Femur (tissue), 1 donor: ENCODE results near the gene CHTOP.
A peak's percentile ranks its signal among the peaks of the same experiment; 100 is the strongest.
"Not testable (repeated sequence)": the region's sequence is repeated elsewhere in the genome, so short reads cannot be mapped to it uniquely, and the experiment has no call there.

Experiments used
- DNase-seq: peaks from one replicate; pipeline ENCODE4 v3.0.0-alpha.2; 2017

Gene CHTOP

DNA sequence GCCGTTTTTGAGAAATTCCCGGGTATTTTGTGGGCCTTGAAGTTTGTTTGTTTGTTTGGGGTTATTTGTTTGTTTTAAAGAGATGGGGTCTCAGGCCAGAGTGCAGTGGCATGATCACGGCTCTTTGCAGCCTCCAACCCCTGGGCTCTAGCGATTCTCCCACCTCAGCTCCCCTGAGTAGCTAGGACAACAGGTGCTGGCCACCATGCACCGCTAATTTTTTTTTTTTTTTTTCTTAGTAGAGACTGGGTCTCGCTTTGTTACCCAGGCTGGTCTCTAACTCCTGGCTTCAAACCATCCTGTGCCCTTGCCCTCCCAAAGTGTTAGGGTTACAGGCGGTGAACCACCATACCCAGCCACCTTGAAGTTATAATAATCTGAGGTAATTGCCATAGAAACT, 2.0 kb downstream of the CHTOP start:
- DNase-seq, result no peak

DNA sequence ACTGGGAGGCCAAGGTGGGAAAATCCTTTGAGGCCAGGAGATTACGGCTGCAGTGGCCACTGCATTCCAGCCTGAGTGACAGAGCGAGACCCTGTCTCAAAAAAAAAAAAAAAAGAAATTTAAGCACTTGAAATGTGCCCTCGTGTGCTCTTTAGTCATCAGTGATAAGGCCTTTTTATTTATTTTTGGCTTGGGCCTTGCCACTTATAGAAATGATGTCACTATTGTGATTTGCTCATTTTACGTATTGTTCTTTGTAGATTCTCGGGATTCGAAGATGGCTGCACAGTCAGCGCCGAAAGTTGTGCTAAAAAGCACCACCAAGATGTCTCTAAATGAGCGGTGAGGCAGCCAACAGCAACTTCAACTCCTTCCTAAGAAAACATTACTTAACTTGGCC, 2.4 kb downstream of the CHTOP start:
- DNase-seq, result no peak

DNA sequence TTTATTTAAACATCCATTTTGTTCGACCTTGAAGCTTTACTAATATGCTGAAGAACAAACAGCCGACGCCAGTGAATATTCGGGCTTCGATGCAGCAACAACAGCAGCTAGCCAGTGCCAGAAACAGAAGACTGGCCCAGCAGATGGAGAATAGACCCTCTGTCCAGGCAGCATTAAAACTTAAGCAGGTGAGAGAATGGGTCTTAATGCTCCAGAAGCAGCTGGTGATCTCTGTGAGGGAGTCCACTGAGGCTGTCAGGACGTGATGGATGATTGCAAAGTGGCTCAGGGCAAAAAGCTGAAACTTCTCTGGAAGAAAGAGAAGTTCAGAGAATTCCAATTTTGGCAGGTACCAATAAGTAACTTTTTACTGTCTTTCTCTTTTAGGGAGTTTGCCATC, 4.4 kb downstream of the CHTOP start:
- no peak for DNase-seq

DNA sequence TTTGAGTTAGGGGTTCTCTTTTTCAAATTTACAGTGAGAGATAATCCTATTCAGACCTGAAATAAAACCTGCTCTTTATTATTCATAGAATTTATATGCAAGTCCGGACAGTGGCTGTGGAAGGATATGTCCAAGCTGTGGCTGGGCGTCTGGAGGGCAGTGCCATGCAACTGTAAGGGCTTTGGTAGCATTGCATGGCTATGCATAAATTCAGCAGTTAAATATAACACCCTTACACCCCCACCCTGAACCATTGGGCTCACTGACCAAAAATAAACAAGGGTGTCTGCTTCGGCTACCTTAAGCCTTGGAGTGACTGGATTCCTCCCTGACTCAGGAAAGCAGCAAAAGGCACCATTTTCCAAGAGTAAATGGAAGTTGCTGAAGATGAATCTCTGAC, 5.4 kb downstream of the CHTOP start:
- DNase-seq, result no peak

DNA sequence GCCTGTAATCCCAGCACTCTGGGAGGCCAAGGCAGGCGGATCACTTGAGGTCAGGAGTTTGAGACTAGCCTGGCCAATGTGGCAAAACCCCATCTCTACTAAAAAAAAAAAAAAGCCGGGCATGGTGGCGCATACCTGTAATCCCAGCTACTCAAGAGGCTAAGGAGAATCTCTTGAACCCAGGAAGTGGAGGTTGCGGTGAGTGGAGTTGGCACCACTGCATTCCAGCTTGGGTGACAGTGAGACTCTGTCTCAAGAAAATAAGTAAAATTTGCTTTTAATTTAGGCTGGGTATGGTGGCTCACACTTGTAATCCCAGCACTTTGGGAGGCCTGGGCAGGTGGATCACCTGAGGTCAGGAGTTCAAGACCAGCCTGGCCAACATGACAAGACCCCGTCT, 6.3 kb downstream of the CHTOP start:
- not testable (repeated sequence) for DNase-seq

DNA sequence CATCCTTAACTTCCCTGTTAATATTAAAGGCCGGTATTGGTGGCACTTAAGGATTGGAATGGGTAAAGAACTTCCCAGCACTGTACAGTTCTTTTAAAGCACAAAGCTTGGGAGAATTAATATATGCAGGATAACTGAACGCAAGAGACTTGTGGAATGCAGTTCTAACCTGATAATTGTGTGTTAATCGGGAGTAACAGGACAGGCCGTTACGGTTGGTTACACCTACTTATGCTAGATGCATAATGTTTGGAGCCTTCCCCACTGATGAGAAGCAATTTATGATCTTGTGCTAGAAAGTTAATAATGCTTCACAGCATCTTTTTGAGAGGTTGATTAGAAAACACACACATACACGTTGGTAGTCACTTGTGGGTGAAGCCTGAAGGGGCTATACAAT, 7.0 kb downstream of the CHTOP start:
- no peak for DNase-seq

DNA sequence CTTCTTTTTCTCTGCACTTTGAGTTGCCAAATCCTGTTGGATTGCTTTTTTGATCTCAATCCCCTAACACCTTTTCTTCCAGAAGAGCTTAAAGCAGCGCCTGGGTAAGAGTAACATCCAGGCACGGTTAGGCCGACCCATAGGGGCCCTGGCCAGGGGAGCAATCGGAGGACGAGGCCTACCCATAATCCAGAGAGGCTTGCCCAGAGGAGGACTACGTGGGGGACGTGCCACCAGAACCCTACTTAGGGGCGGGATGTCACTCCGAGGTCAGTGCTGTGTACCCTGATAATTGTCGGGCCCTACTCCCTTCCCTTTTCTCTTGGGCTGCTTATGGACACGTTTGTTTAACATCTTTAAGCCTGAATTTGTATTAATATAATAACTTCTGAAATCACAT, 8.3 kb downstream of the CHTOP start:
- no peak for DNase-seq

DNA sequence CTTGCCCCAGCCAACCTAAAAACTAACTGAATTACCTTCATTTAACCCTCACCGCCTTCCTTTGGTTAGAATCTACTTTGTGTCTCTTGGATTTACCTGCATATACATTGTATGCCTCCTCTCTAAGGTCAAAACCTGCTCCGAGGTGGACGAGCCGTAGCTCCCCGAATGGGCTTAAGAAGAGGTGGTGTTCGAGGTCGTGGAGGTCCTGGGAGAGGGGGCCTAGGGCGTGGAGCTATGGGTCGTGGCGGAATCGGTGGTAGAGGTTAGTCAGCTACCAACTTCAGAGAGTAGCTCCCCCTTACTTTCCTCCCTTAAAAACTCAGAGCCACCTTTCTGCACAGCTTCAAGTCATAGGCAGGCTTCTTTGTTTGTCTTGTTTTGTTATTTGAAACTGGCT, 9.2 kb downstream of the CHTOP start:
- DNase-seq, result no peak

DNA sequence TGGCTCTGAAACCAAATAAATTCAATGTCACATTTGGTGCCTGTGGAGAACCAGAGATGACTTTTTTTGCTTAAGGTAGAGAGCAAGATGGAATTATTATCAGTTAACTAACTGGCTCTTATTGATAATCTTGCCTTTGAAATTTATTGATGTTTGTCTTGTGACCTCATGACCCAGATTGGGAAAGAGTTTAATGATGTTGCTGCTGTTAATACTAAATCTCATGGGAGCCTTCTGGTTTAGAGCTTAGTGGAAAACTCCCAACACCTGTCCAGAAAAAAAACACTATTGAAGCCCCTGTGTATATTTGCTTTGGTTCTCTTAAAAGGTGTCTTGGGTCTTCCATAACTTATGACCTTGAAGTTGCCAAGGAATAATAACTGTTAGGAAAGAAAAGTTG, 9.9 kb downstream of the CHTOP start:
- no peak for DNase-seq

DNA sequence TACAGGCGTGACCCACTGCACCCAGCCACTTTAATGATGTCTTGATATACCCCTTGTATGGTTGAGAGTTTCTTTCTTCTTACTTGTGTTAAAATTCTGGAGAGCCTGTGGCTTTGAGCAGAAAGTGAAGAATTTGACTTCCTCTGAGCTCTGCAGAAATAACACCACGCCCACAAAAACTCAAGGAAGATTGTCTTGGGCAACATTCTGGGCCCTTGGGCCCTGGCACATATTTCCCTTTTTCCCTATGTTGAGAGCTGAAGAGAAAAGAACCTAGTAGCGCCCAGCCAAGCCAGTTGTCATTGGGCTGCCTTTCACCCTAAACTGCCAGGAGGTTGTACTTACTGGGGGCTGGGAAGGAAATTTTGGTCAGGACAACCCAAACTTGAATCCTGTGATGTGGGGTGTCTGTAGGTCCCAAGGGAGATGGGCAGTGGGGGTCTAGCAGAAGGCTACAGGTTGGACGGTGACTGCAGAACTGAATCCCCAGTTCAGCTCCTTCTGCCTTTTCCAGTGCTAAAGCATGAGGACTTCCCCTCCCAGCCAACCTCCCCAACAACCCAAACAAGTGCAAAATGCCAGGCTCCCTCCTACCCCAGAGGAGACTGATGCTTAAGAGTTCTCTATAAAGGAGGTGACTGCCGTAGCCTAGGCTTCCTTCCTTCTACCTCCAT, 12.9 kb downstream of the CHTOP start:
- DNase-seq, result no peak

DNA sequence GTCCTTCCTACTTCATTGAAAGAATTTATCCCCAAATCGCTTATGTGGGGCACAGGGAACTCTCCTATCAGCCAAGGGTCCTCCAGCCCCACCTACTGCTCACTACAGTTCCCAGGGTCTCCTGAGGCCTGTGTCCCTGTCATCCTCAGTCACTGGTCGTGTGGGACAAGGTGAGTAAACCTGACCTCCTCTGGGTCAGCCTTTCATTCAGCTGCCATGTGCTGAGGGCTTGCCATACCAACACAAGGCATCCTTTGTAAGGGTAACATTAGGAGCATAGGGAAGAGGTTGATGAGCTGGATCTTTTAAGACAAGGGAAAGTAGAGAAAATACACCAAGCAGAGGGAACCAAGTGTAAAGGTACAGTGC, 13.5 kb downstream of the CHTOP start:
- no peak for DNase-seq

DNA sequence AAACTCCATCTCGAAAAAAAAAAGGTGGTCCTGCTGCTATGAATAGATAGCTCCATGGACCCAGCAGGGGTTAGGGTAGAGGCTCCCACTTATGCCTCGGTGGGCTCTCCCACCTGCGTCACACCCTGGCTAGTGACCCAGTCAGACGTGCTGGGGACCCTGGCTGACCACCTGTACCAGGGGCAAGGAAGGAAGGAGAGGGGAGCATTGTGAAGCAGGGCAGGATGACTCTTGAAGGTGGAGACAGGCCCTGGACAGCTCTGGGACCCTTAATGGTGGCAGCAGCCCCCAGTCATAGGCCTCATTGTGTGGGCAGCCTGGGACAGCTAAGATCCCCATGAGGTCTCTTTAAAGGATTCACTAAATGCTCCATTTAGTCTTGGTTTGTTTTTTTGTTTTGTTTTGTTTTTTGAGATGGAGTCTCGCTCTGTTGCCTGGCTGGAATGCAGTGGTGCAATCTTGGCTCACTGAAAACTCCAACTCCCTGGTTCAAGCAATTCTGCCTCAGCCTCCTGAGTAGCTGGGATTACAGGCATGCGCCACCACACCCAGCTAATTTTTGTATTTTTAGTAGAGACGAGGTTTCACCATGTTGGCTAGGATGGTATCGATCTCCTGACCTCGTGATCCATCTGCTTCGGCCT, 14.3 kb downstream of the CHTOP start:
- DNase-seq, result no peak

DNA sequence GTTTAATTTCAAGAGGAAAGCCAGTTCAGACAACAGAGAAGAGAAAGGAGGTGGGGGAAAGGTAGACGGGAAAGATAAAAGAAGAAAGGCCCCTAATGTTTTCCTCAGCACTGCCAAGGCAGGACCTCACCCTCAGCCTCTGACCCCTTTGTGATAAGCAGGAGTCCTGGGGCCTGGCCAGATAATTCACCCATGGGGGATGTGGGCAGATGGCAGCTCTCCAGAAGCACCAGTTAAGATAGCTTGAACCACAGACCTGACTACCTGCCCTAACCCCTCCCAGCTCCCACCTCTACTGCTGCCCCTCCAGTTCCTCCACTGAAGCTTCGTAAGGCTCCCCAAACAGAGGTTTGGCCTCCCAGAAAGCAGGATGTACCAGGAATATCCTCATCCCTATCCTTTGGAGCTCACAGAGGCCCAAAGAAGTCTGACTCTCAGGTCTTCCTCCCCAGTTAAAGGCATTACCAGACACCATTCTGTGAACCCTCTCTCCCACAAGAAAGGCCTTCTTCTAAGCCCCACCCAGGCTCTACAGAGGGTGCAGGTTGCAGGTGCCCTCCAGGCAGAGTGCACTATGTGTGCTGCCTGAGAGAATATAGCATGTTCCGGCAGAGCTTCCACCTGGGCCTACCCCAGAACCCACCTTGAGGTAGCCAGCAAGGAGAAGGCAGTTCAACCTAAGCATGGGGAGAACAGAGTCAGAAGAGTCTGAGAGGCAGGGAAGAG, 15.4 kb downstream of the CHTOP start:
- no peak for DNase-seq

DNA sequence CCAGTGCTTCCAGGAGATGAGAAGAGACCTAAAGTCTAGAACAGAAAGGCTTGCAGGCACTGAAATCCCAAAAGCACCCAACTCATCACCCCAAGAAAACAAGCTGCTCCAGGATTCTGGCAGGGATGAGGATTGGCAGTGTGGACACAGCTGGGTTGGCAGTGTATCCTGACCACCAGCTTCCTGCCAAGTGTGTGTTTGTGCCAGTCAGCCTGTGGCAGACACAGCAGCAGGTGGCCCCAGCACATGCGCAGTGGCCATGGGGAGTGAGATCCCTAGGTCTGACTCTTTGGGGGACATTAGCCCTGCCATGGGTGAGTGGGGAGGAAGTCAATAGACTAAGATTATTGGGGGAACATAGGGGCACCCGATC, 16.0 kb downstream of the CHTOP start:
- DNase-seq, result peak; percentile 78

DNA sequence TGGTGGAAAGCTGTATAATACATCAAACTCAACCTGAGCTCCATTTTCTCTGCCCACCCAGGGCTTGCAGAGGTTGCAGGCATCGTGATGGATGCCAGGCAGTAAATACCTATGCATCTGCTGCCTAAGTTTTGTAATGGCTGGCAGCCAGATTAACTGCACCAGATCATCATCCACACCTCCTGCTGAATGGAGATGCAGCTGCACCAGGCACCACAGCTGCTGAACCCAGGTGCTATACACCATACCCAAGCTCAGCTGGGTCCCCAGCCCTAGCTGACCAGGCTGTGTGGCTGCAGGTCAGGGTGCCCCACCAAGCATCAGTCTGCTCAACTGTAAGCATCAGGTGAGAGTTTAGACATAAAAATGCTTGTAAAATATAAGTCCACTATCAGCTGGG, 17.9 kb downstream of the CHTOP start:
- DNase-seq, result no peak

DNA sequence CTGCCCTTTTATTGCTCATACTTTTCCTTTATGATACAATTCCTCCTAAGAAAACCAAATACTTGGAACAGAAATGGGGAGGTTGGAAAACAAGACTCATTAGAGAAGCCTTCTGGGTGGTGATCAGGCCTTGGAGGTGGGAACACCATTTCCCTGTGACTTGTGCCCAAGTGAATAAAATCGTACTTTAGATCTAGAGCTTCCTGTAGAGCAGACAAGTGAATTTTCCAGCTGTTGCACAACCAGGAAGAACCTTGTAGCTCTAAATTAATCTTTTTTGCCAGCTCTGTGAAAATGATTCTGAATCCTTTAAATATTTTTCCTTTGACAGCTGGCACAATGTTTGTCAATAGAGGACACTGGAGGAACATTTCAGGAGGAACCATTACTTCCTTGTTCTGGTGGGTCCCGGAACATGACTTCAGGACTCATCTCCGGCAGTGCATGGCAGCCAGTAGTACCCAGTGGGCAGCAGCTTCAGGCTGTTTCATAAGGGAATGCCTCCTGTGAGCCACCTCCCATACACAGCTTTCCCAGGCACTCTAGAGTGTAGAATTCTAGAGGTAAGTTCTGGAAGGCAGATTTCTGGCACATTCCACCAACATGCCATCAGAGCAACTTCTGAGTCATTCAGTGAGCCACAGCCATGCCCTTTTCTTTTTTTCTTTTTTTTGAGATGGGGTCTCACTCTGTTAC, 19.1 kb downstream of the CHTOP start:
- DNase-seq, result no peak

DNA sequence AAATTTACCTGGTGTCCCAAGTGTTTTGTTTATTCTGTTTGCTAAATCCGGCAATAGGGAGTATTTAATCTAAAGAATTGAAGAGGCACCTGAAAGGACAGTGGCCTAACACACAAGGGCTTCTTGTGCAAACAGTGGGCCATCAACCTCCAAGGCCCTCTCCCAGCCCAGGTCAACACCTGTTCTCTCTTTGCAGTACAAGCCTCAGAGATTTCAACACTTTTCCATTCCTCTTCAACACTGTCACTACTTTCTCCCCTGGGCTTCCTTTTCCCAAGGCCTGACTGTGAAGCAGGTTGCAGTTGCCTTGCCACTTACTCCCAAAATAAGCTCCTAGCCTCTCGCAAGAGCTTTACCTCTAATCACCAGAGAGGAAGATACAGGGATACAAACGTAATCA, 21.5 kb downstream of the CHTOP start:
- no peak for DNase-seq

DNA sequence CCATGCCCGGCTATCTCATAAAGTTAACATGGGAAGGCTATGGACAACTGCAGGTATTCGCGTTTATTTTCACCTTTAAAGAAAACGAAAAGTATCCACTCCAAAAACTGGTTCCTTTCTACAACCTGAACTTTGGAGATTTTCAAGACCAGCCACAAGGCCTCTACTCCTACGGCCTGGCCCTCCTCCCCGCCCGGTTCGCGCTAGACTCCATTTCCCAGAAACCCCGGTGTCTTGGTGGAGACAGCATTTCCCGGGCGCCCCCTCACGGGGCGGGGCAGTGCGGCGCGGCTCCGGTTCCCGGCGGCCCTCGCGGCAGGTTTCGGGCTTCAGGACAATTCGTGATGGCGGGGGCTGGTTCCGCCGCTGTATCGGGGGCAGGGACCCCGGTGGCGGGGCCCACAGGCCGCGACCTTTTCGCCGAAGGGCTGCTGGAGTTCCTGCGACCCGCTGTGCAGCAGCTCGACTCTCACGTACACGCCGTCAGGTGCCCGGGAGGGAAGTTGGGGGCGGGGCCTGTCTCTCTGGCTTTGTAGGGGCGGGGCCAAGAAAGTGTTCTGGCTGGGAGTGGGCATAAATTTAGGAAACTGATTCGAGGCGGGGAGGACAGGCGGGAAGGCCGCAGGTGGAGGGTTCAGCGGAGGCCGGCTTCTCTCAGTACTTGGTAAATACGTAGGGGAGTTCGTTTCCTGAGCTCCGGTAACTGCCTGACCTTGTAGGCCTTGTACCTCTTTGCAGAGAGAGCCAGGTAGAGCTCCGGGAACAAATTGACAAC, 24.7 kb downstream of the CHTOP start, which contains the start of gene SNAPIN:
Gene SNAPIN, plus strand, starts transcription at position 304 of the 775 bp plus-strand sequence. Its CDS starts 41 bp downstream, at position 345.
- peak; percentile 96 for DNase-seq

DNA sequence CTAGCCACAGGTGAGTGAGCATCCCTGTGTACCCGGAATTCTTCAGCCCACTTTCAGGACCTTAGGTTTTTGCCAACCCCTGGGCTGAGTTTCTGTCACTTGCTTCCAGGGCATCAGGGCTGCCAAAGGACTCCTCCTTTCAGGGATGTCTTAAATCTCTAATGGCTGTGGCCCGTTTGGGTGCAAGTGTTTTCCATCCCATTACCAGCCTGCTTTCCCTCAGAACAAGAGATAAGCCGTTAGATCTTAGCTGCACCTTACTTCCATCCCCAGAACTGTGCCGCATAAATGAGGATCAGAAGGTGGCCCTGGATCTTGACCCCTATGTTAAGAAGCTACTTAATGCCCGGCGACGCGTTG, 25.3 kb downstream of the CHTOP start:
- no peak for DNase-seq

DNA sequence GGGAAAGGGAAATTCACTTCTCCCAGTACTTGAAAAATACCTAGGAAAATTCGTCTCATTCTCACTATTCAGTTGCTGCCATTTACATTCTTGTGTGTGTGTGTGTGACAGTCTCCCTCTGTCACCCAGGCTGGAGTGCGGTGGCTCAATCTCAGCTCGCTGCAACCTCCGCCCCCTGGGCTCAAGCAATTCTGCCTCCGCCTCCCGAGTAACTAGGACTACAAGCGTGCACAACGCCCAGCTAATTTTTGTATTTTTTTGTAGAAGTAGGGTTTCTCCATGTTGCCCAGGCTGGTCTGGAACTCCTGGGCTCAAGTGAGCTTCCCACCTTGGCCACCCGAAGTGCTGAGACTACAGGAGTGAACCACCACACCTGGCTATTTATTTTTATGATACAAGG, 25.8 kb downstream of the CHTOP start:
- DNase-seq, result no peak

DNA sequence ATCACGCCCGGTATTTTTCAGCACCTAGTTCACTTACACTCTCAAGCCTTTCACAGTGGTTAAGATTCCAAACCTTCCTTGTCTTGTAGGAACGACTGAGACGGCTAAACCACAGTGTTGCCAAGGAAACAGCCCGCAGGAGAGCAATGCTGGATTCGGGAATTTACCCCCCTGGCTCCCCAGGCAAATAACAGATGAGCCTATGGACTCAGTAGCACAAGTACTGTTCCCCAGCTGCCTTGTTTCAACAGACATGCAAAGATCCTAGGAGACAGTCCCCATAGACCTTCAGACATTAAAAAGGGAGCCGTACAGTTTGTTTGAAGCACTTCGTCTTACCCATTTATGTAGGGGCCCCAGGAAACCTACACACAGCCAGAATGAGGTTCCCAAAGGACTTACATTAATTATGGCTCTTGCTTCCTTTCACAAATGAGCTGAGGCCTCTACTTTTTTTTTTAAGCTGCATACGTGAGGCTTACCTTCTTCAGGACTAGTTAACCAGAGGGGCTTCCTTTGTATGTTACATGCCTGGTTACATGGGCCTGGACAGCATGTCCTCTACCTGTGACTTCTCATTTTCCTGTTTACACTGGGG, 27.3 kb downstream of the CHTOP start:
- no peak for DNase-seq

DNA sequence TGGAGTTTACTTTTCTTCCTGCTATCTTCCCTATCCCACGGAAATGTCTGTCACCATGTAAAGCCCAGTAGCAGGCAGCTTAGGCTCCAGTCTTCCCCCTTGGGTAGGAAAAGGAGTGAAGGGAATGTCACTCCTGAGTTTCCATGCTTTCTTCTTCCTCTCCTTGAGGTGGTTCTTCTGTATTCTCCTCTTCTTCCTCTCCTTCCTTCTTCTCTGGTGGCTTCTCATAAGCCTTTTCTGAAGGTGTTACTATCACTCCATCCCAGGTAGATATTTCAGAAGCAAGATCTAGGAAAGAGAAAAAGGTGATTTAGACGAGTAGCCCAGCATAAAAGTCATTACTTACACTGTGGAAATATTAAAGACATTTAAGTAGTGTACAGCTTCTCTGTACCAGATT, 28.4 kb downstream of the CHTOP start:
- no peak for DNase-seq

DNA sequence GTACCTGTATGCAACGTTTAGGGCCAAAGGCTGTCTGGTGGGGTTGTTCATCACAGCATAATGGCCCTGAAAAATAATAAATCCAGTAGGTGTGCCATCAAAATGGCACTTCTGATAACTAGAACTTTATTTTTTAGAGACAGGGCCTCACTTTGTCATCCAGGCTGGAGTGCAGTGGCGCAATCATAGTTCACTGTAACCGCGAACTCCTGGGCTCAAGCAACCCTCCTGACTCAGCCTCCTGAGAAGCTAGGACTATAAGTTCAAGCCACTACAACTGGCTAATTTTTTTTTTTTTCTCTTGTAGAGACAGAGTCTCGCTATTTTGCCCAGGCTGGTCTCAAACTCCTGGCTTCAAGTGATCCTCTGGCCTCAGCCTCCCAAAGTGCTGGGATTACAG, 29.3 kb downstream of the CHTOP start:
- no peak for DNase-seq
